ENCODE measurements around the gene SPANXA1.
"Not testable (repeated sequence)": the region's sequence is repeated elsewhere in the genome, so short reads cannot be mapped to it uniquely, and the experiment has no call there.

Gene SPANXA1

GRCh38 chrX:141584638-141585037 lies at the start of gene SPANXA1:
Gene SPANXA1 (minus strand): TSS chrX:141584738. CDS start chrX:141584678, 60 bp downstream.
- not testable (repeated sequence) for DNase-seq

- DNase-seq, result no peak
Measured at GRCh38 chrX:141632124-141632523, 47.6 kb upstream of the SPANXA1 start.

- no peak for DNase-seq
Measured at GRCh38 chrX:141619336-141619735, 34.8 kb upstream of the SPANXA1 start.

GRCh38 chrX:141609111-141609510 lies 24.6 kb upstream of the SPANXA1 start:
- DNase-seq, result no peak

GRCh38 chrX:141589408-141589807 lies 4.9 kb upstream of the SPANXA1 start, which contains the start of gene SPANXA2:
Gene SPANXA2 (plus strand): TSS chrX:141589708. CDS start chrX:141589768, 60 bp downstream.
- DNase-seq, result not testable (repeated sequence)

- not testable (repeated sequence) for DNase-seq
Measured at GRCh38 chrX:141542551-141542950, 42.0 kb downstream of the SPANXA1 start.

Data from NCI-H446 treated with DMSO at 0.1 percent for 48 hours (cell line).